NCI-H460 (cell line): ENCODE measurements around the gene AHDC1. TPM values are rescaled to one million over a fixed set of nuclear protein-coding genes. Genes with fewer than 3 reads are reported as not detected.
"Not testable (repeated sequence)": the region's sequence is repeated elsewhere in the genome, so short reads cannot be mapped to it uniquely, and the experiment has no call there.

Experiments
- DNase-seq: peaks from one replicate; pipeline ENCODE4 v3.0.0-alpha.2; 2016; ENCODE audit warnings: low read depth; ENCODE audit errors: extremely low read depth
- total RNA-seq: library from RNA; depleted of rRNA; stranded (reverse); fragments of >200 nt; shearing (Covaris generic); gene quantifications from 2 replicates; pipeline ENCODE4 v1.2.3, GENCODE V29; 2014

Gene AHDC1
- total RNA-seq, 1 experiment from 2014 or later: 1.5 TPM

DNA sequence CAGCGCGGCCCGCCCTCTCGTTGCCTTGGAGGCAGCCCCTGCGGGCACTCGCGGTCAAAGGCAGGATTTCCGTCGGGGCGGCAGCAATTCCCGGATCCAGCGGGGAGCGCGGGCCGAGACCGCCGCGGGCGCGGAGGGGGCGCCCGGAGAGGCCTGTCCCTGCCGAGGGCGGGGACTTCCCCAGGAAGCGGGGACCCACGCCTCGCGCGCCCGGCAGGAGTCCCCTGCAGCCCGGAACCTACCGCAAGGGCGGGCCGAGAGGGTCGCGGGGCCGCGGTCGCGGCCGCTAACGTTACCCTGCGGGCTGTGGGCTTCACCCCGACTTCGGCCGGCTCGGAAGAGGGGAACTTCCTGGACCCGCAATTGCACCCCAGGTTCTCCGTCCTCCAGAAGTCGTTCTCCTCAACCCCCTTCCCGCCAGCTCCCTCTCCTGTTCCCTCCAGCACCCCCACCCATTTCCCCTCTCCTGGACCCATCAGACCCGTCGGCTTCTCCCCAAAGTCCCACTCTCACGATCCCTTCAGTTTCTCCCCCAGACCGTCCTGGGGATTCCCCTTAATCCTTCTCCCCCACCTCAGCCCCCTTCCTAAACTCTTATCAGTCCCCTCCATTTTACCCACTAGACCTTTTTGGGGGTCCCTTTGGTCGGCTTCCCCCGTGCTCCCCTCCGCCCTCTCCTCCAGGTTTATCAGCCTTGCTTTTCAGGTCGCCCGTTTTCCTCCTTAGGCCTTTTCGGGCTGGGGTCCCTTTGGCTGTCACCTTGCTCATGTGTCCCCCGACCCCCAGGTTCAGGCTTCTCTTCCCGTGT is 30.4 kb upstream of the AHDC1 start:
- no peak for DNase-seq

DNA sequence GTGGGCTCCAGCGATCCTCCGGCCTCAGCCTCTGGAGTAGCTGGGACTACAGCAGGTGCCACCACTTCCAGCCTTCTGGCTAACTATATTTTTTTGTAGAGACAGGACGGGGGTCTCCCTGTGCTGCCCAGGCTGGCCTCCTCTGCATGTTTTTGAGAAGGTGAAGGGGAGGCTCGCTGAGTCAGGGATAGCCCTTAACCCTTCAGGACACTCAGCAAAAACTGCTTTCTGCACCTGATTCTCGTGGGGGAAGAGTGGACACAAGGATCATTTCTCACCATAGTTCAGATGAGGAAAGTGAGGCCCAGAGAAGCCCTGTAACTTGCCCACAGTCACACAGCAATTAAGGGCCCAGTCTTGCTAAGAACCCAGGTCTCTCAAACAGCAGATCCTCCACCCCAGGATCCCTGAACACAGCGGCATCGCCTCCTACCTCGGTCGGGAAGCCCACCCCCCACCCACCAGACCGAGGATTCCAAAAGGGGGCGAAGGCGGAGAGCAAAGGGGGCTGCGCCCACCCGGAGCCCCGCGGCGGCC is 29.8 kb upstream of the AHDC1 start:
- DNase-seq: no peak

DNA sequence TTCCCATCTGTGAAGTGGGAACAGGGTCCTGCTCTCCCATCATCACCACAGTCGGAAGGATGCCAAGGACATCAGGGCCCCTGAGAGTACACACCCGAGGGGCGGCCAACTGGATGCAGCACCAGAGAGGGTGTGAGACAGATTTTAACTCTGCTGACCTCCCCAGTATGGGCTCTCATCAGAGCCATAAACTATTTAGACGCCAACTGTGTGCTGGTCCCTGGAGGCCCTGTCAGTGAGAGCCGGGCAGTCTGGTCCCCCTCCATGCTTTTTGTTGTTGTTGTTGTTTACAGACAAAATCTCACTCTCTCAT is 29.3 kb upstream of the AHDC1 start:
- no peak for DNase-seq

DNA sequence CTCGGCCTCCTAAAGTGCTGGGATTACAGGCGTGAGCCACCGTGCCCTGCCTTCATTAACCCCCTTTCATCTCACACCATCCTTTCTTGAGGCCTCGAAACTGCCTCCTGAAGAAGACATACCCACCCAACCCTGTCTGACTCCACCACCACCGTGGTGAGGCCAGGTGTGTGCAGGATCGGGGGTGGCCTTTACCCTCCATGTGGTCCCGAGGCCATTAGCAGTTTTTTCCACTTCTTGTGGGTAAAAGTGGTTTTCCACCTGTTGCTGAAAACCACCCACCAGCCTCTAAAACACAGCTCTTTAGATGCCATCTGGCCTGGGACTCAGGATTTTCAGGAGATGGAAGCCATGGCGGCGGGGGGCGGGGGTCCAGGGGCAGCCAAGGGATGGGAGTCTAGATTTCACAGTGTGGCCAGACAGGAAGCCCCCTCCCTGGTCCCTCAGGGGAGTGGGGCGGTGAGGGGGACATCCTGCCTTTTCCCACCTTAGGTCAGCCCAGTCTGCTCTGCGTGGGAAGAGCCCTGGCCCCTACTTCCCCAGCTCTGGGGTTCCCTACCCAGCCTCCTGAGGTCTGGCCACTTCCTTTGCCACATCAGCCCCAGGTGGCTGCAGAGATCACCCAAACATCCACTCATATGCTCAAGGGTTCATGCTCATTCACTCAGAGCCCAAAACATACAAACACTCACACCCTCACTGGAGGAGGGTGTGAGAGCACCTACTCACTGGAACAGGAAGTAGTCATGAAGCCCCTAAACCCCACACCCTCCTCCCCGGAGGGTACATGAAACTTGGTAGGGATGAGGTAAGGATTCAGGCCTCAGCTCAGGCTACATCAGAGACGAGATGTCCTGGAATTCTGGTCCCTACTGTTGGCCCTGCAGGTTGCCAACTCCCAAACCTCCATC is 28.7 kb upstream of the AHDC1 start:
- DNase-seq: no peak

DNA sequence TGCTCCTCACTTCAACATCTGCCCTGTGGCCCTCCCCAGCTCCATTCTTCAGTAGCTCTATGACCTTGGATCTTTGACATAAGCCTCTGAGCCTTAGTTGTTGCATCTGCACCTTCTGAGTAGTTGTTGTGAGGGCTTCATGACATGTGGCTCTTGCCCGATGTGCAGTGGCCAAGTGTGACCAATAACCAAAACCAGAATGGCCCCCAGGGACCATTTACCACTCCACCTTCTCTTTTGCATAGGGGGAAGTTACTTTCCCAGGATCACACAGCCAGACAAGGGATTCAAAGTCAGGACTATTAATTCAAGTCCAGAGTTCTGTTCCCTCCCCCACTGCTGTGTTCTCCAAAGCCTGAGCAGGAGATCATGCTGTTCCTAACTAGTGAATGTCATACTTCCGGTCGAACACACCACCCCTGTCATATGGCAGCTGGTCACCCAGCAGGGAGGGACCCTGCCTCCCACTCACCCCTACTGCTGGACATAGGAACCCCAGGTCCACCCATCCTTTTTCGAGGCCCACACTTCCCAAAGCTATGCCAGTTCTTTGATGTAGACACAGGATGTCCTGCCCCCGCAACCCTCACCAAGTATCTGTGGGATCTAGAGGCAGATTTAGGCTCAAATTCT is 27.0 kb upstream of the AHDC1 start:
- no peak for DNase-seq

DNA sequence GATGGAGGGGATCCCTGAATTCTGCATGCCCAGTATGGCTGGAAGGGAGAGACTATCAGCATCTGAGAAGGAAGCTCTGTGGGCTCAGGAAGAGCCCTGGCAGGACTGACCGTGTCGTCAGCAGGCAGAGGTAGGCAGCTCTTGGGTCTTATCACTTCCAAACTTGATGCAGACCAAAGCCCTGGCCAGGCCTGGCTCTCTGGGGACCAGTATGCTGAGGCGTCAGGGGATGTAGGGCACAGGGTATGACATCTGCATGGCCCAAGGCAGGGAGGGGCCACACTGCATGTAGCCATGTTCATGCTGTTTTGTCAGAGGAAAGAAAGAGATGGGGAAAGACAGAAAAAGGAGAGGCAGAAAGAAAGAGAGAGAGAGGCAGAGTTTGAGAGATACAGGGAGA is 24.8 kb upstream of the AHDC1 start:
- DNase-seq: no peak

DNA sequence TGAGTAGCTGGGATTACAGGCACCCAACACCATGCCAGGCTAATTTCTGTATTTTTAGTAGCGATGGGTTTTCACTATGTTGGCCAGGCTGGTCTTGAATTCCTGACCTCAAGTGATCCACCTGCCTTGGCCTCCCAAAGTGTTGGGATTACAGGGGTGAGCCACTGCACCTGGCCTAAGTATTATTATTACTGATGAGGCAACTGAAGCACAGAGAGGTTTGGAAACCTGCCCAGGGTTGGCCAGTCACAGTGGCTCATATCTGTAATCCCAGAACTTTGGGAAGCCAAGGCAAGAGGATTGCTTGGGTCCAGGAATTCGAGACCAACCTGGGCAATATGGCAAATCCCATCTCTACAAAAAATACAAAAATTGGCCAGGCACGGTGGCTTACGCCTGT is 23.8 kb upstream of the AHDC1 start:
- not testable (repeated sequence) for DNase-seq

DNA sequence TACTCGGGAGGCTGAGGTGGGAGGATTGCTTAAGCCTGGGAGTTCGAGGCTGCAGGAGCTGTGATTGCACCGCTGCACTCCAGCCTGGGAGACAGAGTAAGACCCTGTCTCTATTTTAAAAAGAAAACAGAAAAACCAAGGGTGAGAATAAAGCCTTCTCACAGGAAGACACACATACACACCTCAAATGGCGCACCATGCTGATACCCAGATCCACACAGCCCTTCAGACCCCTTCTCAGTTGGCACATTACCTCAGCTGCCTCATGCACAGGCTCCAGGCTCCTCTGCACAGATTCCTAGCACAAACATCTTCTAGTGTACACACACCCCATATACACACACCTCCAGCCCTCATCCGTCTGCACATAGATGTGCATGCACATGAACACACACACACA is 23.1 kb upstream of the AHDC1 start:
- no peak for DNase-seq

DNA sequence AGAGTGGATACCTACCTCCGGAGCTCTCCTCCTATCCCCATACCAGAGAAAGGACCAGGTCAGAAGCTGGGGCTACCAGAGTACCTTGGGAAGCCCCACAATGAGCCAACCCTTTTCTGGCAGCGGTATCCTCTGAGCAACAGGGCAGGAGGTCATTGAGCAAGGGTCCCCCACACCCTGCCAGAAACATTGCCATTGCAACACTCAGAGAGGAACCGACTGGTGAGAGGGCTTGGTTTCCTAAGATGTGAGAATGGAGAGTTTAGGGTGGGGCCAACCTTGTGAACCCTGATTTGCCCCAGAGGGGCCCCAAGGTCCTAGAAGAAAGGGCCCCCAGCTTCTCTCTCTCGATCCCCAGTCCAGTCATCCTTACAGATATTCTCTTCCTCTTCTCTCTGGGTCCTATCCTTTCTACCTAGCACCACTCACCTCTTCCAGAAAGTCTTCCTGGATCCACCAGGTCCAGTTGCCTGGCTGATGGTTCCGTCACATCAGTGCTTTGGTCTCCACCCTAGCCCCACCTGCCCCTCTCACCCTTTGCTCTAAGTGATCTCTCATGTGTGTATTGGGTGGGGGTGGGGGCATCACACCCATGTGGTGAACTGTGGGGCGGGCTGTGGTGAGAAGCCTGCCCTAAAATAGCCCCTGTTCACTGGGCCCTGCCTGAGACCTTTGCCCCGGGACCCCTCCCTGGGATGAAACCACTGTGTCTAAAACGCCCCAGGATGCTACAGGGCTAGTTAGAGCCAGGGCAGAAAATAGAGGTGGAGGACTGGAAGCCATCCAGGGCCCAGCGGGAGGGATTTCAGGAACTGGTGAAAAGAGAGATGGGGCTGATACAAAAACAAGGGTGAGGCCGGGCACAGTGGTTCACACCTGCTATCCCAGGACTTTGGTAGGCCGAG is 22.3 kb upstream of the AHDC1 start:
- DNase-seq: no peak

DNA sequence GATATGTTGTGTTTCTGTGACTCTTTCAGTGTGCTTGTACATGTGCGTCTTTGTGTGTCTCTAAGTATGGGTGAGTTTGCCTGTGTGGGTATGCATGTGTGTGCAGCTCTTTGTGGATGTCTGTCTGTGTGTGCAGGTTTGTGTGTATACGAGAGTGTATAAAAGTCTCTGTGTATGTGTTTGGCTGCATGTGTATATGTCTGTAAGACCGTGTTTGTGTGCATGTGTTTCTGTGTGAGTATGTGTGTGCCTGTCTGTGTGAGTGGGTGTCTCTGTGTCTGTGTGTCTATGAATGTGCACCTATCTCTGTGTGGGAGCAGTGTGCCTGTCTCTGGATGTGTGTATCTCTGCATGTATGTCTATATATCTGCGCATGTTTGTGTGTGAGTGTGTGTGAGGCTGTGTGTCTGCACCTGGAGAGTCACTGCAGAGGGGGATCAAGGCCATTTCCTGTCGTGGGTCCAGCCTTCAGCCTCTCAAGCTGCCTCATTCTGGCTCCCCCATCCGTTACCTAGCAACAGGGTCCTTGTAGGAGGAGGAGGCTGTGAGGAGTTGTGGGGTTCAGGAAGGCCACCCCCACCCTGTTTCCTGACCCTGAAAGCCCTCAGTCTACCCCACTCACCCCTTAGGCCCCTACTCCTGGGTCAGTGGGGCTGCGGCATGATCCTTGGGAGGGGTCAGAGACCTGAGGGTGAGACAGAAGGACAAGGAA is 20.7 kb upstream of the AHDC1 start:
- DNase-seq: no peak

DNA sequence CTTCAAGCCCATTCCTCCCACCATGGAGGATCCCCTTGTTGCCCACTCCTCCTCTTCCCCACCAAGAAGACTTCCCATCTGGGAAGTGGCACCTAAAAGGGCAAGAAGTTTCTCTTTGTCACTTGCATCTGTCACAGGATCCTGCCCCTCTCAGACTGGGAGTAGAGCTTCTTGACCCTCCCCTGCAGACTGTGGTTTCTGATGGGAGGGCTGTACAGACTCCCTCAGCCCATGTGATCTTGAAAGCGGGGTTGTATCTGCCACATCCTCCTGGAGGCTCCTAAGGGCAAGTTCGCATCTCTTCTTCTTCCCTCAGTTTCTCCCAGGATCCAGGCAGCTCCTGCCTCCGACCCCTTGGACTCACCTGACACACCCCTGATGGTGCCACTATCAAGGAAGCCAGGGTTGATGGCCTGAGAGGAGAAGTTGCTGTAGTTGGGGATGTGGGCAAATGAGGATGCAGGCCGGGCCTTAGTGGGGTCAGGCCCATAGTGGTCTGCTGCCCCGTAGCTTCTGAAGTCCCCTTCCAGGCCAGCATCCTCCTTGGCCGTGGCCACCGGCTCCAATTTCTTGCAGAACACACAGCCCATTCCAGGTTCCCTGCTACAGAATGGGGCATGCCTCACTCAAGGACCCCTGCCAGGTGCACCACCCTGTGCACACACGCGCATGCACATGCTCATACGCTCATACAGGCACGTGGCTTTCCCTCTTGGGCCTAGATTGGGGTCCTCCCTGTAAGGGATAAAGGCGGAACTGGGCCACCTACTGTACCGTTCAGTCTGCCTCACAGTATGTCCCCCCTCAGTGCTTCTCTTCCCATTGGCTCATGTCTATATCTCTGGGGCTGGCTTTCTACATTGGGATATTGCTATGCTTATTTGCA is 19.6 kb upstream of the AHDC1 start:
- no peak for DNase-seq

DNA sequence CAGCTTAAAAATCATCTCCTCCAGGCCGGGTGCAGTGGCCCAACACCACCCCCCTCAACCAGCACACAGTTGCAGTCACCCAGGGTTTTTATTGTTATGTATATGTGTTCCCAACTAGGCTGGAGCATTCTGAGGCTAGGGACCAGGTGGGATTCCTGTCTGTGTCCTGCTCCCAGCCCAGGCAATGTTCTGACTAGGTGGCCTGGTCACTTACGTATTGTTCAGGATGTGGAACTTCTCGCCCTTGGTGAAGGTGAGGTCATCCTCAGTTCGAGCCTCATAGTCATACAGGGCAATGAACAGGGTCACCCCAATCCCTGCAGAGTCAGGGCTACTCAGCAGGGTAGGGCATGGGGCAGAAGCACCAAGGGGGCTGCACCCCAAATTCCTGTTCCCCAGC is 18.9 kb upstream of the AHDC1 start:
- no peak for DNase-seq

DNA sequence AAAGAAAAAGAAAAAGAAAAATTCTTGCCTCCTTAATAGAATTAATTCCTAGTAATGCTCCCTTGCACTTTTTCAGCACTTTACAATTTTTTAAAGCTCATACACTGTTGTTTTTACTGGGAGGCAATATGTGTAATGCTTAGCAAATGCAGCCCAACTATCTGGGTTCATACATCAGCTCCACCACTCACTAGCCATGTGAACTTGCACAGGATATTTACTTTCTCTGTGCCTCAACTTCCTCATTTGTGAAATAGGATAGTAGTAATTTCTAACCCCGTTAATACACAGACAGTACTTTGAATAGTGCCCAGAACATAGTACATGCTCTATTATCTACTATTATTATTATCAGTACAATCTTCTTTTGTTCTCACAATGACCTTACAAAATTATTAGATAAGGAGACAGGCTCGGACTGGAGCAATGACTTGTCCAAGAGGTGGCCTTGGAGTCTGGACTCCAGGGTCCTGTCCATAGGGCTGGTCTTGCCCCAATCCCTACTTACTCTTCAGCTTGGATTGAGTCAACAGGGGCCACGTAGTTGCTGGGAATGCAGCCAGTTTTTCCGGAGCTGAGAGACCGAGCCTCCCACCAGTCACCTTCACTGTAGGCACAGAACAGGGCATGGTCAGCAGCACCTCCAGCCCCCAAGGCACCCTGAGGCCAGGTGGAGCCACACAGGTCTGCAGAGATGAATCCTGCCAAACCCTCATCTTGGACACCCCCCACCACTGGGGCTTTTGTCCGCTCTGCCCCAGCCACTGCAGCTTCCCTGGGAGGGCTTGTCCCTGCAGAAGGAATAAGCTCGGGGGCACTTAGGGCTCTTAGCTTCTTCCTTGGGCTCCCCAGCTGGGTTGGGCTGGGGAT is 17.3 kb upstream of the AHDC1 start:
- DNase-seq: no peak

DNA sequence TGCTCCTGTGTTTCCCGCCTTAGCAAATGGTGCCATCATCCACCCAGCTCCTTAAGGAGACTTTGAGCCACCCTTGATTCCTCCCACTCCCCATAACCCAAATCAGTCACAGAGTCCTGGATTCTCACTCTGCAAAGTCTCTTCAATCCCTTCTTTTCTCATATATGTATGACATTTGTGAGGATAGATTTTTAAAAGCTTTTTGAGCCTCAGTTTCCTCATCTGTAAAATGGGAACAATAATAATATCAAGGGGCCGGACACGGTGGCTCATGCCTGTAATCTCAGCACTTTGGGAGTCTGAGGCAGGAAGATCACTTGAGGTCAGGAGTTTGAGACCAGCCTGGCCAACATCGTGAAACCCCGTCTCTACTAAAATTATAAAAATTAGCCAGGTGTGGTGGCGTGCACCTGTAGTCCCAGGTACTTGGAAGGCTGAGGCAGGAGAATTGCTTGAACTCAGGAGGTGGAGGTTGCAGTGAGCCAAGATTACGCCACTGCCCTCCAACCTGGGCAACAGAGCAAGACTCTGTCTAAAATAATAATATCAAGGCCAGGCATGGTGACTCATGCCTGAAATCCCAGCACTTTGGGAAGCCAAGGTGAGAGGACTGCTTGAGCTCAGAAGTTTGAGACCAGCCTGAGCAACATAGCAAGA is 16.0 kb upstream of the AHDC1 start:
- not testable (repeated sequence) for DNase-seq

DNA sequence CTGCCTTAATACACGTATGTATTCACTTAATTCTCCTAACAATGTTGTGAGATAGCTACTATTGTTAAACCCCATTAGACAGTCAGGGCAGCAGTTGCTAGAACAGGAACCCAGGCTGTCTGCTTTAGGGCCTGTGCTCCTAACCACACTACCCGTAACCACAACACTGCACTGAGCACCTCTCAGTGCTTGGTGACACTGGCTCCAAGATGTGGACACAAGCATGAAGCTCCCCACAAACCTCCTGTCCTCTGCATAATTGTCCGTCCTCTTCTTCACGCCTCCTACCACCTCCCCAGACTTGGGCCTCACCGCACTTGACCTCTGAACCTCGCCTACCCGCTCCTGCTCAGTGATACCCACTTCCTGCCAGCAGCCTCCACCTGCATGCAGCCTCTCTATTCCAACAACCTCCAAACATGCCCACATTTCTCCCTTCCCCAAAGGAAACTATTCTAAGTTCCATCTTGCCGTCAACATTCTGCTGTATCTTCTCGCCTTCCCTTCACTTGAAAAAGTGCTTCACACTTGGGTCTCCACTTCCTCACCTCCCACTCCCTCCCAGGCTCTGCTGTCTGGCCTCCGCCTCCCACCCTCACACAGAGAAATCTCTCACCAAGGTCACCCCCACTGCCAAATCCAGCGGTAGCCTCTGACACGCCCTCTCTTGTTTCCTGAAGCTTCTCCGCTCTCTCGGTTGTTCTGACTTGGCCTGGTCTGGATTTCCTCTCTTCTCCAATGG is 14.6 kb upstream of the AHDC1 start:
- no peak for DNase-seq

DNA sequence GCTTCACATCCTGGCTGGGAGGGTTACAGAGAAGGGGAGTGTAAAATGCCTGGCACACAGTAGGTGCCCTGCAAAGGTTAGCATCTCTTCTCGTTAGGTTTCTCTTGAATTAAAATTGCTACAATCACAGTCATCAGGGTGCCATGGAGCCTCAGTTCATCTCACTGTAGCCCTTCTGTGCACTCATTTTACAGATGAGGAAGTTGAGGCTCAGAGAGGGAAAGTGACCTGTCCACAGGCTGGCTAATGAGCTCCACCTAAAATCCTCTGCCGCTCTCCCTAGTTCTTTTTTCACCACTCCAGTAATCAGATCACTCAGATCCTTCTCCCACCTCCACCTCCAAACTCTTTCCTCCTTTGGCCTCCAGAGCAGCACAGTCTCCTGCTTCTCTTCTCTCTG is 13.5 kb upstream of the AHDC1 start:
- no peak for DNase-seq
